GM15510 (cell line): ENCODE data around the gene RPP38.

Experiments
- POLR2A ChIP-seq: IDR thresholded peaks from 3 replicates; pipeline ENCODE4 v1.6.1; 2011; ENCODE audit warnings: borderline replicate concordance; ENCODE audit not compliant: insufficient read length; ENCODE audit errors: extremely low read depth

Gene RPP38

GRCh38 chr10:15137636-15138035 lies 40.5 kb downstream of the RPP38 start:
- no peak for TF ChIP-seq POLR2A

GRCh38 chr10:15140698-15141097 lies 43.5 kb downstream of the RPP38 start:
- TF ChIP-seq POLR2A: no peak

GRCh38 chr10:15141136-15142054 lies 44.2 kb downstream of the RPP38 start:
- TF ChIP-seq POLR2A: no peak

GRCh38 chr10:15144788-15145187 lies 47.6 kb downstream of the RPP38 start:
- no peak for TF ChIP-seq POLR2A

GRCh38 chr10:15146366-15146765 lies 49.2 kb downstream of the RPP38 start:
- no peak for TF ChIP-seq POLR2A

GRCh38 chr10:15147594-15148392 lies 50.6 kb downstream of the RPP38 start:
- TF ChIP-seq POLR2A: no peak

- TF ChIP-seq POLR2A: no peak
These were observed 52.1 kb downstream of the RPP38 start for GRCh38 chr10:15149042-15149771.

- TF ChIP-seq POLR2A: no peak
These were observed 53.4 kb downstream of the RPP38 start for GRCh38 chr10:15150563-15150962.

- TF ChIP-seq POLR2A: no peak
These were observed 55.4 kb downstream of the RPP38 start for GRCh38 chr10:15152556-15152955.
